Measurements from ENCODE around the gene CHST11.

DNA sequence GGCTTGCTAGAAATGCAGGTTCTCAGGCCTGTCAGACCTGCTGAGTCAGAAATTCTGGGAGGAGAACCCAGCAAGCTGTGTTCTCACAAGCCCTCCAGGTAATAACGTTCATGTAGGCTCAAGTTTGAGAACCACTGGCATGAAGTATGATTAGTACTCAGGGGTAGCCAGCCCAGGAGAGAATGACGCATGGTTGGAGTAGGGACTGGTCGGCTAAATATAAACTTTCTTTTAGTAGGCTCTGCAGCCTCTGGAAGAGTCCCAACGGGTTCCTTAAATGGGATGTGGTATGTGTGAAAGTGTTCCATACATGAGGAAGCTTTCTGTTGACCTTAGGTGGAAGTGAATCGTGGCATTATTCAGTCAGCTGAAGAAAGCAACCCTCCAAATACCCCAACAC, 292.0 kb downstream of the CHST11 start:
- TF ChIP-seq, protein P1, sequence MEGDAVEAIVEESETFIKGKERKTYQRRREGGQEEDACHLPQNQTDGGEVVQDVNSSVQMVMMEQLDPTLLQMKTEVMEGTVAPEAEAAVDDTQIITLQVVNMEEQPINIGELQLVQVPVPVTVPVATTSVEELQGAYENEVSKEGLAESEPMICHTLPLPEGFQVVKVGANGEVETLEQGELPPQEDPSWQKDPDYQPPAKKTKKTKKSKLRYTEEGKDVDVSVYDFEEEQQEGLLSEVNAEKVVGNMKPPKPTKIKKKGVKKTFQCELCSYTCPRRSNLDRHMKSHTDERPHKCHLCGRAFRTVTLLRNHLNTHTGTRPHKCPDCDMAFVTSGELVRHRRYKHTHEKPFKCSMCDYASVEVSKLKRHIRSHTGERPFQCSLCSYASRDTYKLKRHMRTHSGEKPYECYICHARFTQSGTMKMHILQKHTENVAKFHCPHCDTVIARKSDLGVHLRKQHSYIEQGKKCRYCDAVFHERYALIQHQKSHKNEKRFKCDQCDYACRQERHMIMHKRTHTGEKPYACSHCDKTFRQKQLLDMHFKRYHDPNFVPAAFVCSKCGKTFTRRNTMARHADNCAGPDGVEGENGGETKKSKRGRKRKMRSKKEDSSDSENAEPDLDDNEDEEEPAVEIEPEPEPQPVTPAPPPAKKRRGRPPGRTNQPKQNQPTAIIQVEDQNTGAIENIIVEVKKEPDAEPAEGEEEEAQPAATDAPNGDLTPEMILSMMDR (IDR thresholded peaks at IDR 0.05), result no peak
- TF ChIP-seq EP300 (IDR thresholded peaks at IDR 0.05) (no peak), POLR2A (IDR thresholded peaks at IDR 0.05; ENCODE audit: low read depth) (no peak), POLR2AphosphoS5 (IDR thresholded peaks at IDR 0.05) (no peak)

Measured in esophagus muscularis mucosa (tissue), 4 donors.